Neural cell (in vitro differentiated cells): ENCODE measurements around the gene LGALS9B.
"Not testable (repeated sequence)": the region's sequence is repeated elsewhere in the genome, so short reads cannot be mapped to it uniquely, and the experiment has no call there.

ENCODE experiments used
- CTCF ChIP-seq: fragments of 450-650 bp; IDR thresholded peaks from 2 replicates; pipeline ENCODE4 v1.5.1; 2014; ENCODE audit warnings: antibody characterized with exemption, mild to moderate bottlenecking, moderate library complexity; ENCODE audit not compliant: poor library complexity, severe bottlenecking
- EP300 ChIP-seq: fragments of 450-650 bp; conservative IDR thresholded peaks from 2 replicates; pipeline ENCODE4 v1.6.1; 2014; ENCODE audit warnings: antibody characterized with exemption, mild to moderate bottlenecking, moderate library complexity; ENCODE audit not compliant: poor library complexity, severe bottlenecking
- EZH2 ChIP-seq: fragments of 200-600, 300-800 bp; shearing (Covaris generic), sonication (generic); IDR thresholded peaks from 2 replicates; pipeline ENCODE4 v1.6.1; 2014; ENCODE audit warnings: antibody characterized with exemption, low read length, borderline replicate concordance, mild to moderate bottlenecking; ENCODE audit not compliant: insufficient read depth, poor library complexity, severe bottlenecking
- MXI1 ChIP-seq: fragments of 450-650 bp; conservative IDR thresholded peaks from 2 replicates; pipeline ENCODE4 v1.6.1; 2014; ENCODE audit warnings: antibody characterized with exemption, mild to moderate bottlenecking; ENCODE audit not compliant: poor library complexity, severe bottlenecking
- POLR2AphosphoS5 ChIP-seq: IDR thresholded peaks from 2 replicates; pipeline ENCODE4 v1.6.1; 2012
- RAD21 ChIP-seq: fragments of 450-650 bp; conservative IDR thresholded peaks from 2 replicates; pipeline ENCODE4 v1.6.1; 2014; ENCODE audit warnings: antibody characterized with exemption, mild to moderate bottlenecking, moderate library complexity
- SMC3 ChIP-seq: fragments of 450-650 bp; conservative IDR thresholded peaks from 2 replicates; pipeline ENCODE4 v1.6.1; 2014; ENCODE audit warnings: antibody characterized with exemption, mild to moderate bottlenecking, moderate library complexity; ENCODE audit not compliant: poor library complexity
- TAF1 ChIP-seq: IDR thresholded peaks from 2 replicates; pipeline ENCODE4 v1.6.1; 2012; ENCODE audit warnings: low read depth
- TF ChIP-seq, protein P1 (sequence below): IDR thresholded peaks from 2 replicates; pipeline ENCODE4 v1.6.1; 2012; ENCODE audit warnings: borderline replicate concordance

DNA sequence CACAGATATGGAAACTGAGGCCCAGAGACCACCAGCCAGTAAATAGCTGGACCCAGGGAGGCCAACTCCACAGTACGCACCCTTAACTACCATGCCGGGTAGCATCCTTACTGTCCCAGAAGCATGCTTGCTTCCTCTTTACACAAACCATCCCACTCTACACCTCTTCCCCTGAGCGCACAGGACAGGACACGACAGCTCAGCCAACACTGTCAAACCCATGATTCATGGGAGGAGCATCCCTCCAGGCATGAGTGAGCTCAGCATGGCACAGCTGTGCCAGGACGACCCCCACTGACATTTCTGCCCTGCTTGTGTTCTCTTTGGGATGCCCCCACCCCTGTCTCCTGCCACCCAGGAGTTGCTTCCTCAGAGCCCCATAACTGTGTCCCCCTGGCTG is 340 bp downstream of the LGALS9B start:
- TF ChIP-seq TAF1, POLR2AphosphoS5, CTCF, EP300, EZH2, MXI1, SMC3, RAD21: not testable (repeated sequence)
- TF ChIP-seq, protein P1, sequence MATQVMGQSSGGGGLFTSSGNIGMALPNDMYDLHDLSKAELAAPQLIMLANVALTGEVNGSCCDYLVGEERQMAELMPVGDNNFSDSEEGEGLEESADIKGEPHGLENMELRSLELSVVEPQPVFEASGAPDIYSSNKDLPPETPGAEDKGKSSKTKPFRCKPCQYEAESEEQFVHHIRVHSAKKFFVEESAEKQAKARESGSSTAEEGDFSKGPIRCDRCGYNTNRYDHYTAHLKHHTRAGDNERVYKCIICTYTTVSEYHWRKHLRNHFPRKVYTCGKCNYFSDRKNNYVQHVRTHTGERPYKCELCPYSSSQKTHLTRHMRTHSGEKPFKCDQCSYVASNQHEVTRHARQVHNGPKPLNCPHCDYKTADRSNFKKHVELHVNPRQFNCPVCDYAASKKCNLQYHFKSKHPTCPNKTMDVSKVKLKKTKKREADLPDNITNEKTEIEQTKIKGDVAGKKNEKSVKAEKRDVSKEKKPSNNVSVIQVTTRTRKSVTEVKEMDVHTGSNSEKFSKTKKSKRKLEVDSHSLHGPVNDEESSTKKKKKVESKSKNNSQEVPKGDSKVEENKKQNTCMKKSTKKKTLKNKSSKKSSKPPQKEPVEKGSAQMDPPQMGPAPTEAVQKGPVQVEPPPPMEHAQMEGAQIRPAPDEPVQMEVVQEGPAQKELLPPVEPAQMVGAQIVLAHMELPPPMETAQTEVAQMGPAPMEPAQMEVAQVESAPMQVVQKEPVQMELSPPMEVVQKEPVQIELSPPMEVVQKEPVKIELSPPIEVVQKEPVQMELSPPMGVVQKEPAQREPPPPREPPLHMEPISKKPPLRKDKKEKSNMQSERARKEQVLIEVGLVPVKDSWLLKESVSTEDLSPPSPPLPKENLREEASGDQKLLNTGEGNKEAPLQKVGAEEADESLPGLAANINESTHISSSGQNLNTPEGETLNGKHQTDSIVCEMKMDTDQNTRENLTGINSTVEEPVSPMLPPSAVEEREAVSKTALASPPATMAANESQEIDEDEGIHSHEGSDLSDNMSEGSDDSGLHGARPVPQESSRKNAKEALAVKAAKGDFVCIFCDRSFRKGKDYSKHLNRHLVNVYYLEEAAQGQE: not testable (repeated sequence)
